ENCODE results near the gene SELENBP1. TPM values are rescaled to one million over a fixed set of nuclear protein-coding genes. Genes with fewer than 3 reads are reported as not detected.
"Not testable (repeated sequence)": the region's sequence is repeated elsewhere in the genome, so short reads cannot be mapped to it uniquely, and the experiment has no call there.

Gene SELENBP1
- polyA plus RNA-seq, 4 donors, result 52.1 to 60.5 (median 52.9) TPM

- DNase-seq (ENCODE audit: low read depth in 4 of 4, low spot score in 2 of 4), result no peak
Measured at GRCh38 chr1:151384584-151384983, 12.1 kb upstream of the SELENBP1 start.

- DNase-seq (ENCODE audit: low read depth in 4 of 4, low spot score in 2 of 4), result no peak
Measured at GRCh38 chr1:151377150-151377884, 4.8 kb upstream of the SELENBP1 start.

- no peak for DNase-seq (ENCODE audit: low read depth in 4 of 4, low spot score in 2 of 4)
Measured at GRCh38 chr1:151373196-151373595, 691 bp upstream of the SELENBP1 start.

GRCh38 chr1:151371370-151372057 lies 991 bp downstream of the SELENBP1 start:
- DNase-seq (ENCODE audit: low read depth in 4 of 4, low spot score in 2 of 4), result peak in 2 of 4 donors; percentile 26 to 27

DNA sequence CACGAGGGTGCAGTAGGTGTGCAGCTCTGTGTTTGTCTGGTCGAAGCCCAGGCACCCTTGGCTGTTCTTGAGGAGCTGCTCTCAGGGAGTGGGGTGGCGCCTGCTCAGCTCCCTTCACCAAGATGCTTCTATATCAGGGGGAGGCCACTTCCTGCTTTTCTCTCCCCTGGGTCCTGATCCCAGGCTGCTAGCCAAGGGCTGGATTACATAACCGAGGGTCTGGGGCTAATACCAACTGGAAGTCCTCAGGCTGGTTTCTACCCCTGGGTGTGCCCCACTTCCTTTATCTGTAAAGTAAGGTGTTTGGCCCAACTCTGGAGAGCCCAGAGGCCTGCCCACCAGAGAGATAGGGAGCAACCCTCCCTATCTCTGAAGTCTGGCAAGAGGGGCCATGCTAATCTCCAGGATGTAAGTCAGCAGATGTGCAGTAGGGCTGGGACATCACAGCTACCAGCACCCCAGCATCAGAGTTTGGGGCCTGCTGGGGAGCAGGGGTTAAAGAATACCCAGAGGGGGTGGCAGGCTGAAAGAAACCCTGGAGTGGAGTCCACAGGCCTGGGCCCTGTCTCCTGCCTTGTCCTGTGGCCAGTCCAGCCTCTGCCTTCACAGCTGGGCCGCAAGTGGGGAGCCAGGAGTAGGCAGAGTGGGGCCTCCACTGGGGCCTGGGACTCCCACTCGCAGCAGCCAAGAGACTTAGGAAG lies 2.1 kb downstream of the SELENBP1 start:
- no peak for DNase-seq (ENCODE audit: low read depth in 4 of 4, low spot score in 2 of 4)

DNA sequence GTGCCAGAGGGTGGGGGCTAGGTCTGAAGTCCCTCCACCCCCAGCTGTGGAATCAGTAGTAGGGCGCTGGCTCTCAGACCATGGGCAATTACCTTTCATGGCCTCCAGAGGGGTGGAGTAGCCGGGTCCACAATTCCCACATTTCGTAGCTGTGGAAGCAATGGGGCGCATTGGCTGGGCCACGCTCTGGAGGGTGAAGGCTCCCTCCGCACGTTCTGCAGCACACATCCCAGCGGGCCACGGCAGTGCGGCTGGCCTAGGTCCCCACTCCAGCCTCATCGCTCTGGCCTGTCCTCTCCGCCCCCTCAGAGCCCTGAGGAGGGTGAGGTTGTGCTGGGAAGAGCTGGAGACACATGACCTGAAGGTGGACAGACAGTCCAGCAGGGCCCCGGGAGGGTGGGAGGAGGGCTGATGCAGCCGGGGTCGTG lies 2.9 kb downstream of the SELENBP1 start:
- no peak for DNase-seq (ENCODE audit: low read depth in 4 of 4, low spot score in 2 of 4)

DNA sequence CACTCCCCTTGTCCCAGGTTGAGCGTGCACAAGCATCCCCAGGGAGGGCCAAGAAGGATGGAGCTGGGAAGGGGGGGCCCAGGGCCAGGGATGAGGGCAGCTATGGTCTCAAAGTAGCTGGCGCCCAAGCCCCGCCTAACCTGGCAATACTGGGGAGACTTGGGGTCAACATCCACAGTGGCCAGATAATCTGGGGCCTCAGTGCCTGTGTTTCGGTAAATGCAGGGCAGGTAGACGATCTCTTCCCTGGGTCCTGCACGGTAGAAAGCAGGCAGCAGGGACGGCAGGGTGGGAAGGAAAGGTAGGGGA lies 3.2 kb downstream of the SELENBP1 start:
- no peak for DNase-seq (ENCODE audit: low read depth in 4 of 4, low spot score in 2 of 4)

- no peak for DNase-seq (ENCODE audit: low read depth in 4 of 4, low spot score in 2 of 4)
Measured at GRCh38 chr1:151368393-151369301, 3.9 kb downstream of the SELENBP1 start.

DNA sequence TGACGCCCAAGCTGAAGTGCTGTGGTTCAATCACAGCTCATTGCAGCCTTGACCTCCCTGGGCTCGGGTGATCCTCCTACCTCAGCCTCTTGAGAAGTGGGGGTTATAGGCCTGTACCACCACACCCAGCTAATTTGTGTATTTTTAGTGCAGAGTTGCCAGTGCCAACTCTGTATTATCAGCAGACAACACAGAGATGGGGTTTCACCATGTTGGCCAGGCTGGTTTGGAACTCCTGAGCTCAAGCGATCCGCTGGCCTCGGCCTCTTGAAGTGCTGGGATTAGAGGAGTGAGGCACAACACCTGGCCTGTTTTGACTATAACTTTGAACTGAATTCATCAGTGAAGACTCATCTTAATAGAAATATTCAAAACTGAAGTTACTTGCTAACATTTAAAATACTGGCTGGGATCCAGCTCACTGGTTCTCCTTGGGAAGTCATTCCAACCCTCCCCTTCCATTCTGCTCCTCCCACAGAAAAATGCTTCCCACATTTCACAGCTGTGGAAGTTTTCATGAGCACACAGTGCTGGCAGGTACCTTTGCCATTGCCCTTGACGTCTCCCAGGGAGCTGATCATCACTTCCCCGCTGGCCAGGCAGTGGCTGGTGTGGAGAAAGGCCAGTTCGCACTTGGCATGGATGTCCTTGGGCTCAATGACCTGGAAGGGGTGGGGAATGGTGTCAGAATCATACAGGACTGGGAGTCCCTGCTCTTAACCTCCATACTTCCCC lies 4.7 kb downstream of the SELENBP1 start:
- no peak for DNase-seq (ENCODE audit: low read depth in 4 of 4, low spot score in 2 of 4)

DNA sequence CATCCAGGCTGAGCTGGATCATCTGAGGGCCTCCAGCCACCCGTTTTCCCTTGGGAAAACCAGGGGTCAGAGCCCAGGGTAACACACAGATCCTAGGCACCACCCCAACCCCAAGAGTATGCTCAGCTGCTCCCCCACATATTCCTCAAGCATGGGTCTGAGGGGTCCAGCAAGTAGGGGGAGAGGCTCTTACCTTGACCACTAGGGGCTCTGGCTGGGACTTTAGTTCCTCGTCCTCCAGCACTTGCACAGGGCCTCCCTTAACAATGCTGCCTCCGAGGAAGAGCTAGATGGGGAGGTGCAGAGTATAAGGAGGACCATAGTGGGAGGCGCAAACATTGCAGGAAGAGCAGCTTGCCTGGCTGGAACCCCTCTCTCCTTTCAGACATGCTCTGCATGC lies 7.5 kb downstream of the SELENBP1 start:
- DNase-seq (ENCODE audit: low read depth in 4 of 4, low spot score in 2 of 4), result no peak

- no peak for DNase-seq (ENCODE audit: low read depth in 4 of 4, low spot score in 2 of 4)
Measured at GRCh38 chr1:151362308-151363155, 10.0 kb downstream of the SELENBP1 start.

DNA sequence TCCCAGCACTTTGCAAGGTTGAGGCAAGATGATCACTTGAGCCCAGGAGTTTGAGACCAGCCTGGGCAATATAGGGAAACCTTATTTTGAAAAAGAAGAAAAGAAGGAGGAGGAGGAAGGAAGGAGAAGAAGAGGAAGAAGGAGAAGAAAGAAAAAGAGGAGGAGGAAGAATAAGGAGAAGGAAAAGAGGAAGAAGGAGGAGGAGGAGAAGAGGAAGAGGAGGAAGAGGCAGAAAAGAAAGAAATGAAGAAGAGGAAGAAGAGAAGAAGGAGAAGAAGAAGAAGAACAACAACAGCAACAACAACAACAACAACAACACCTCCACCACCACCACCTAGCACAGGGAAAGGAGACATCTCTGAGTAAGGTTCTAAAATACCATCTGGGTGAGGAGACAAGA lies 10.6 kb downstream of the SELENBP1 start:
- DNase-seq (ENCODE audit: low read depth in 4 of 4, low spot score in 2 of 4), result no peak

- DNase-seq (ENCODE audit: low read depth in 4 of 4, low spot score in 2 of 4), result no peak
Measured at GRCh38 chr1:151356696-151357095, 15.8 kb downstream of the SELENBP1 start.

GRCh38 chr1:151352021-151352718 lies 20.3 kb downstream of the SELENBP1 start:
- DNase-seq (ENCODE audit: low read depth in 4 of 4, low spot score in 2 of 4), result no peak

DNA sequence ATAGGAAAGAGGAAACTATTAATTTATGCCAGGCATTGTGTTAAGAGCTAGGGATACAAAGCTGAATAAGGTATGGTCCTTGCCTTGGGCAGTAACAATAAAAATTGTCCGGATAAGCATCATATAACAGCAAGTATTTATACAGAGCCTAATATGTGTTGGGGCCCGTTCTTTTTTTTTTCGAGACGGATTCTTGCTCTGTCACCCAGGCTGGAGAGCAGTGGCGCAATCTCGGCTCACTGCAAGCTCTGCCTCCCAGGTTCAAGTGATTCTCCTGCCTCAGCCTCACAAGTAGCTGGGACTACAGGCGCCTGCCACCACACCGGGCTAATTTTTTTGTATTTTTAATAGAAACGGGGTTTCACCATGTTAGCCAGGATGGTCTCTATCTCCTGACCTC lies 22.2 kb downstream of the SELENBP1 start:
- DNase-seq (ENCODE audit: low read depth in 4 of 4, low spot score in 2 of 4), result not testable (repeated sequence)

DNA sequence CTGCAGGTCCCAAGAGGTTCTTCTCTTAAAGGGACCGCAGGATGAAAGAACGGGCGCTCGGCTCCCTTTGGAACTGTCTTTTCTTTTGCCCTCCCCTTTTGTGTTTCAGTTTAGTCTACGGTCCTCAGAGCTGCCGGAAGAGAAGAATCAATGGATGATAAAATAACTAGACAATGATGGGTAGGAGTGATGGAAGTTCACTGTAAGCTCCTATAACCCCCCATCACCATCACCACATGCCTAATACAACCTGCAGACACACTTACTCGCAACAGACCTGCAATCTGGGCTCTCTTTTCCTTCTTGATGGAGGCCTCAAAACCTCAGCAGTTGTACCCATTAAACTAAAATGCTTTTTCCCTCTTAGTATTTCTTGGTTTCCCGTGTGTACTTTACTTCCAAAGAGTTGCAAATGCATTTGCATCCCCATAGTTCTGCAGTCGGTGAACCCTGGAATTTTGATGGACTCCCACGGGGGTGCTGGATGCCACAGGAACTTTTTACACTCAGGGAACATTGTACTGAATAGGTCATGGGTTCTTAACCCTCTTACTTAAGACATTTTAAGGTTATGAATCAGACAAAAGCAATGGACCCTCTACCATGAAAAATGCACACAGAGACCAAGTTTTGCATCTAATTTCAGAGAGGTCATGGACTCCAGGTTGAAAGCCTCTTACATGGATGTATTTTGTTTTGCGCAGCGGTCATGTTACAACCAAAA lies 24.8 kb downstream of the SELENBP1 start:
- no peak for DNase-seq (ENCODE audit: low read depth in 4 of 4, low spot score in 2 of 4)

DNA sequence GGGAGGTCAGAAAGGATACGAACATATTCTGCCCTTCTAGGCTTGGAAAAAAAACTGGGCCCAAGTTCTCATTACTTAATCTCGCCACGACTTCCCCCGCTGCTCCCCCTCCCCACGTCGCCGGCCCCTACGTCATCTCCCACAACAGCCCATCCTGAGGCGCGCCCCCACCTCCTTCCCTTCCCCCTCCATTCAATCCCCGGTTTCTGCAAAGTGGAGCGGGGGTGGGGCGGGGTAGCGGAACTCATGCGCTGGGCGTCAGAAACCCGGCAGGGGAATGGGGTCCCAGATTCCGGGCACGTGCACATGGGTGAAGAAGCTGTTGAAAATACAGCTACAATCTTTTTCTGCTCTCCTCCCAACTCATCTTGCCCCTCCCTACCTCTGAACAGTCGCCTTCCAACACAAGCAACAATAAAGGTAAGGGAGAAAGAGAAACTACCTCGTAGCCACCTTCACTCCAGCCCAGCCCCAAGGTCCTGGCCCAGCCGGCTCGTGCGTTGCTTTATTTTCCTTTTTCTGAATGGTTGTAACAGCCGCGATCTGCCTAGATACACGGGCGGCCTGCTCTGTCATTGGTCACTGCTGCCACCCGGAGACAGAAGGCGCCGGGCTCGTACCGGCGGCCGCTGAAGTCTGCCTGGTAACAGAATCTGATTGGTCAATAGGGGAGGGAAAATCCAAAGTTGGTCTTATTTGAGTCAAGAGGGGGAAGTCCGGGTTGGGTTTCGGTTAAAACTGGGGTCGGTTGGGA lies 25.6 kb downstream of the SELENBP1 start, which contains the start of gene RFX5:
Gene RFX5, minus strand, starts transcription at position 484 of the 754 bp plus-strand sequence. CDS start 932 bp downstream, outside the sequence.
- peak; percentile 90 to 96 (median 92) for DNase-seq (ENCODE audit: low read depth in 4 of 4, low spot score in 2 of 4)

Measured in left renal cortex interstitium (tissue), 4 donors.